Stimulated activated CD8-positive, alpha-beta memory T cell treated with anti-CD3 and anti-CD28 coated beads, Interleukin-15, amount 100 ng/mL, for 1 hour (primary cell): Measurements from ENCODE around the gene TMIGD2.
"Not testable (repeated sequence)": the region's sequence is repeated elsewhere in the genome, so short reads cannot be mapped to it uniquely, and the experiment has no call there.

Experiments
- DNase-seq: peaks from one replicate; pipeline ENCODE4 v3.0.0-alpha.2; 2020; ENCODE audit warnings: low read depth

The TMIGD2 gene

DNA sequence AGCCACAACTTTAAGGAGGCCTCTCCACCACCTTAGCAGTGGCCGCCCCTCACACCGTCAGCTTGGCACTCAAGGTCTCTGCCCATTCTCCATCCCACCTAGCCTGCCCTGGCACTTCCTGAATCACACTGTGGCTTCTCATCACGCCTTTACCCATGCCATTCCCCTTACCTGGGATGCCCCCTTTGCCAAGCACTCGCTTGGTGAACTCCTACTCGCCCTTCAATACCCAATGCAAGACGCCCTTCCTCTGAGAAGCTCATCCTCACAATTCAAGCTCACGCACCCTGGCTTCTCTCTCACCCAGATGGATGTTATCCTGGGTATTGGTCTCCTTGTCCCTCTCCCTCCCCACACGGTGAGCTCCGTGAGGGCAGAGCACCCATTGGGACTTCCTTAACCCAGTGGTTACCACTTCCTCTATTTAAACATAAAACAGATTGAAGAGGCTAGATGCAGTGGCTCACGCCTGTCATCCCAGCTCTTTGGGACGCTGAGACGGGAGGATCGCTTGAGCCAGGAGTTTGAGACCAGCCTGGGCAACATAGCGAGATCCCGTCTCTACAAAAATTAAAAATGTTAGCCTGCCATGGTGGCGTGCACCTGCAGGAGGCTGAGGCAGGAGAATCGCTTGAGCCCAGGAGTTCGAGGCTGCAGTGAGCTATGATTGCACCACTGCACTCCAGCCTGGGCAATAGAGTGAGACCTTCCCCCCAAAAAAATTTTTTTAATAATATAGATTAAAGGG, 35.8 kb downstream of the TMIGD2 start:
- no peak for DNase-seq

DNA sequence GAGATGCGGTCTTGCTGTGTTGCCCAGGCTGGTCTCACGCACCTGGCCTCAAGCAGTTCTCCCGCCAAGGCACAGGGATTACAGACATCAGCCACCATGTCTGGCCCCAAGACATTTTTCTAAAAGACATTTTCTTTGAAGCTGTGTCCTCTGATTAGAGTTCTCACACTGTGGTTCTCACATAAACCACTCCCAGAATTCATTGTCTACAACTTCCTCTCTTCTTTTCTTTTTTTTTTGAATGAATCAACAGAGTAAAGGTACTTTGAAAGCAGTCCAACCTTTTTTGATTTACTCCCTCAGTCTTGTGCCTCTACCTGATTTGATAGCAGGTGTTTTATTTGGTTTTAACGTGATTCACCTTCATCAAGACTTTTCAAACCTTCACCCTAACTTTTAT, 37.4 kb downstream of the TMIGD2 start:
- no peak for DNase-seq

DNA sequence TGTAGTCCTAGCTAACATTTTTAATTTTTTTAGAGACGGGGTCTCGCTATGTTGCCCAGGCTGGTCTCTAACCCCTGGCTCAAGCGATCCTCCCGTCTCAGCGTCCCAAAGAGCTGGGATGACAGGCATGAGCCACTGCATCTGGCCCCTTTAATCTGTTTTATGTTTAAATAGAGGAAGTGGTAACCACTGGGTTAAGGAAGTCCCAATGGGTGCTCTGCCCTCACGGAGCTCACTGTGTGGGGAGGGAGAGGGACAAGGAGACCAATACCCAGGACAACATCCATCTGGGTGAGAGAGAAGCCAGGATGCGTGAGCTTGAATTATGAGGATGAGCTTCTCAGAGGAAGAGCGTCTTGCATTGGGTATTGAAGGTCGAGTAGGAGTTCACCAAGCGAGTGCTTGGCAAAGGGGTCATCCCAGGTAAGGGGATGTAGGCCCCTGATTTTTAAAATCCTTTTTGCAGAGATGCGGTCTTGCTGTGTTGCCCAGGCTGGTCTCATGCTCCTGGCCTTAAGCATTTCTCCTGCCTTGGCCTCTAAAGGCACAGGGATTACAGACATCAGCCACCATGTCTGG, 41.5 kb downstream of the TMIGD2 start:
- no peak for DNase-seq

DNA sequence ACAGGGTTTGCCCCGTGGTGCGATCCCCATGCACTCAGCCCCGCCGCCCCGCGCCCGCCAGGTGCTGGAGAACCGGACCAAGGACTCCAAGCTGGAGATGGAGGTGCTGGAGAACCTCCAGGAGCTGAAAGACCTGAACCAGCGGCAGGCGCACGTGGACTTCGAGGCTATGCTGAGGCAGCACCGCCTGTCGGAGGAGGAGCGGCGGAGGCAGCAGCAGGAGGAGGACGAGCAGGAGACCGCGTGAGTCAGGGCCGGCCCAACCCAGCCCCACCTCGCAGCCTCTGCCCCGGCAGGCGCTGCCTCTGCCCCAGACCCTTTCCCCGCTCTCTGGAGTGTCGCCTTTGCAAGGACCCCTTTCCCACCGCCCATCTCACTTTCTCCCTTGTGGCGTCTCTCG, 44.0 kb downstream of the TMIGD2 start:
- no peak for DNase-seq

DNA sequence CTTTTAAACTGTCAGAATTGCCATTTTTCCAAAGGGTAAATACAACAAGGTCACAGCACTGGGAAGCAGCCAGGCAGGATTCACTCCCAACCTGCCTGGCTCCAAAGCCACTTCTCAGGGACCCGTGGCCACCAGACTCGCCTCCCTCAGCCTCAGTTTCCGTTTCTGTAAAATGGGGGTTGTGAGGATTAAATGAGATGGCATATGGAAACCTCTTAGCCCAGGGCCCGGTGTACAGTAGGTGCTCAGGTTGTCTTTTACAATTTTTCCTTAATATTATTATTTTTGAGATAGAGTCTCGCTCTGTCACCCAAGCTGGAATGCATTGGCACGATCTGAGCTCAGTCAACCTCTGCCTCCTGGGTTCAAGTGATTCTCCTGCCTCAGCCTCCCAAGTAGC, 45.2 kb downstream of the TMIGD2 start:
- no peak for DNase-seq

DNA sequence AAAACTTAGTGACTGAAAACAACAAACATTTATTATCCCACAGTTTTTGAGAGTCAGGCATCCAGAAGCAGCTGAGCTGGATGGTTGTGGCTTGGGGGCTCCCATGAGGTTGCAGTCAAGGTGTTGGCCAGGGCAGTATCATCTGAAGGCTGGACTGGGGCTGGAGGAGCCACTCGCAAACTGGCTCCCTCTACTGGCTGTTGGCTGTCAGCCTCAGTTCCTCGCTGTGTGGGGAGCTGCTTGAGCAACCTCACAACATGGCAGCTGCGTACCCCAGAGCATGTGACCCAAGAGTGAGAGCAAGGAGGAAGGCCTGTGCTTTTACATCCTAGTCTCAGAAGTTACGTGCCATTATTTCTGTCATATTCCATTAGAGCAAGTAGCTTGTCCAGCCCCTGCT, 45.6 kb downstream of the TMIGD2 start:
- no peak for DNase-seq

DNA sequence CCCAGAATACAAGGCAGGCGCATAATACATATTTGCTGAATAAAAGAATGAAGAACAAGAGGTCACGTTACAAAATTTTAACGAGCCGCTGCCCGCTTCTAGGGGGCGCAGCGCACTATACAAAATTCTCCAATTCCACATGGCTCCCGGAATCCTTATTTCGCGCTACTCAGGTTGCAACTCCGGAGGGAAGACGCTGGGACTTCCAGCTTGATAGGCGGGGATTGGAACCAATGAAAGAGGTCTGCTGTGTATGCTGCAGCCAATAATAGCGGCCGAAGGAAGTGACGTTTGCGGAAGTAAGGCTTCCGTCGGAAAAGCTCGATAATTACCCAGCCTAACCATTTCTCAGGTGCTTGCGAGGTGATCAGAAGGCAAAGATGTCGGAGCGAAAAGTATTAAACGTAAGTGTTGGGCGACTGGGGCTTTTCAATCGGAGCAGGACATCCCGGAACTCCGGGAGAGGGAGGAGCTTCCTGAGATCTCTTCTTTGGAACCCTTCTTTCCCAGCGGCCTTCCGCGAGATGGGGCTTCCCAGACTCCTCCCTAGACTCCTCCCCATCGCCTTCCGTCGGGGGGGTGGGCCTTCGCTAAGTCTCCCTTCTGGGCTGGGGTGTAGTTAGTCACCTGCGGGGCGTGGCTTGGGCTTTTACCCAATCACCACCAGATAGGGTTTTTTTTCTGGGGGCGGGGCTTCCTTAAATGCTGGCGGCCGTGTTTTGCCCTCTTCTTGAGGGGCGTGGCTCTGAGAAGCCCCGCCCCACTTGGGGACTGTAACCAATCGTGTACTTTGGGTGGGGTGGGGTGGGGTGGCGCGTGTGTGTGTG, 55.2 kb downstream of the TMIGD2 start, which contains the start of gene YJU2:
TSS of gene YJU2 (plus strand) at position 314 of the 827 bp plus-strand sequence. CDS start at position 381, 67 bp downstream.
- peak; percentile 97 for DNase-seq

DNA sequence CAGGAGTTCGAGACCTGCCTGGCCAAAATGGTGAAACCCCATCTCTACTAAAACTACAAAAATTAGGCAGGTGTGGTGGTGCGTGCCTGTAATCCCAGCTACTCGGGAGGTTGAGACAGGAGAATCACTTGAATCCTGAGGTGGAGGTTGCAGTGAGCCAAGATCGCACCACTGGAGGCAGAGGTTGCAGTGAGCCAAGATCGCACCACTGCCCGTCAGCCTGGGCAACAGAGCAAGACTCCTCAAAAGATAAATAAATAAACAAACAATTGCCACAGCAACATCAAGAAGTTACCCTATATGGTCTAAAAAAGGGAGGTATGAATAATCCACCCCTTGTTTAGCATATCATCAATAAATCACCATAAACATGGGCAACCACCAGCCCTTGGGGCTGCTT, 56.3 kb downstream of the TMIGD2 start:
- not testable (repeated sequence) for DNase-seq
